Measurements from ENCODE around the gene RILPL2.
"Not testable (repeated sequence)": the region's sequence is repeated elsewhere in the genome, so short reads cannot be mapped to it uniquely, and the experiment has no call there.

The RILPL2 gene

DNA sequence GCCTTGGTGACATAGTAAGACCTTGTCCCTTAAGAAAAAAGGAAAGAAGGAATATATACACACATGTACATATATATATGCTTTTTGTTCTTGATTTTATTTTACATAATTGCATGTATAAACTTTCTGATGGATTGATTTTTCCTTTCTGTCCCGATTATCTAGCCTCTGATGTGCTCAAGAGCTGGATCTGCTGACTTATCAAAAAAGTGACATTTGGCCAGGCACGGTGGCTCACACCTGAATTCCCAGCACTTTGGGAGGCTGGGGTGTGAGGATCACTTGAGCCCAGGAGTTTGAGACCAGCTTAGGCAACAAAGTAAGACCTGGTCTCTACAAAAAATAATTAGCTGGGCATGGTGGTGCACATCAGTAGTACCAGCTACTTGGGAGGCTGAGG is 33.5 kb upstream of the RILPL2 start:
- H3K4me3 ChIP-seq (ENCODE audit: low read depth, low read length): no peak overlapping the region
- TF ChIP-seq, protein P1, sequence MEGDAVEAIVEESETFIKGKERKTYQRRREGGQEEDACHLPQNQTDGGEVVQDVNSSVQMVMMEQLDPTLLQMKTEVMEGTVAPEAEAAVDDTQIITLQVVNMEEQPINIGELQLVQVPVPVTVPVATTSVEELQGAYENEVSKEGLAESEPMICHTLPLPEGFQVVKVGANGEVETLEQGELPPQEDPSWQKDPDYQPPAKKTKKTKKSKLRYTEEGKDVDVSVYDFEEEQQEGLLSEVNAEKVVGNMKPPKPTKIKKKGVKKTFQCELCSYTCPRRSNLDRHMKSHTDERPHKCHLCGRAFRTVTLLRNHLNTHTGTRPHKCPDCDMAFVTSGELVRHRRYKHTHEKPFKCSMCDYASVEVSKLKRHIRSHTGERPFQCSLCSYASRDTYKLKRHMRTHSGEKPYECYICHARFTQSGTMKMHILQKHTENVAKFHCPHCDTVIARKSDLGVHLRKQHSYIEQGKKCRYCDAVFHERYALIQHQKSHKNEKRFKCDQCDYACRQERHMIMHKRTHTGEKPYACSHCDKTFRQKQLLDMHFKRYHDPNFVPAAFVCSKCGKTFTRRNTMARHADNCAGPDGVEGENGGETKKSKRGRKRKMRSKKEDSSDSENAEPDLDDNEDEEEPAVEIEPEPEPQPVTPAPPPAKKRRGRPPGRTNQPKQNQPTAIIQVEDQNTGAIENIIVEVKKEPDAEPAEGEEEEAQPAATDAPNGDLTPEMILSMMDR (IDR thresholded peaks at IDR 0.05; ENCODE audit: low read depth, low read length): no peak
- TF ChIP-seq, protein P2, sequence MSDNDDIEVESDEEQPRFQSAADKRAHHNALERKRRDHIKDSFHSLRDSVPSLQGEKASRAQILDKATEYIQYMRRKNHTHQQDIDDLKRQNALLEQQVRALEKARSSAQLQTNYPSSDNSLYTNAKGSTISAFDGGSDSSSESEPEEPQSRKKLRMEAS (IDR thresholded peaks at IDR 0.05; ENCODE audit: low read depth, low read length): no peak
- no peak for TF ChIP-seq POLR2A (IDR thresholded peaks at IDR 0.05; ENCODE audit: extremely low read depth, insufficient read length)
- TF ChIP-seq MYC (IDR thresholded peaks at IDR 0.05; ENCODE audit: low read depth, low read length): no peak
- DNase-seq (ENCODE audit: low read depth): no peak

DNA sequence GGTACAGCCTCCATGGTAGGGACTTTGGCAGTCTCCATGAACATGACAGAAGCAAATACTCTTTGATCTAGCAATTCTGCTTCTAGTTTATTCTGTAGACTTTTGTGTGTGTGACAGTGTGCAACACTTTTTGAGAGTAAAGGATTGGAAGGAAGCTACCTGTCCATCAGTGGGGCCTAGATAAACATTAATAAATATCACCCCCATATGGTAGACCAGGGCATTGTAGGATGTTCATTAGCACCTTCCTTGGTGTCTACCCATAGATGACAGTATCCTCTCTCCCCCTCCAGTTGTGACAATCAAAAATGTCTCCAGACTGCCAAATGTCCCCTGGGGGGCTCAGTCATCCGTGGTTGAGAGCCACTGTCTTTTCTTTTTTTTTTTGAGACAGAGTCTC is 32.3 kb upstream of the RILPL2 start:
- DNase-seq (ENCODE audit: low read depth): peak; percentile 65
- H3K4me3 ChIP-seq (ENCODE audit: low read depth, low read length): no peak overlapping the region
- TF ChIP-seq POLR2A (IDR thresholded peaks at IDR 0.05; ENCODE audit: extremely low read depth, insufficient read length): no peak
- TF ChIP-seq, protein P1 (IDR thresholded peaks at IDR 0.05; ENCODE audit: low read depth, low read length): peak; percentile 46
- TF ChIP-seq, protein P2 (IDR thresholded peaks at IDR 0.05; ENCODE audit: low read depth, low read length): no peak
- no peak for TF ChIP-seq MYC (IDR thresholded peaks at IDR 0.05; ENCODE audit: low read depth, low read length)

DNA sequence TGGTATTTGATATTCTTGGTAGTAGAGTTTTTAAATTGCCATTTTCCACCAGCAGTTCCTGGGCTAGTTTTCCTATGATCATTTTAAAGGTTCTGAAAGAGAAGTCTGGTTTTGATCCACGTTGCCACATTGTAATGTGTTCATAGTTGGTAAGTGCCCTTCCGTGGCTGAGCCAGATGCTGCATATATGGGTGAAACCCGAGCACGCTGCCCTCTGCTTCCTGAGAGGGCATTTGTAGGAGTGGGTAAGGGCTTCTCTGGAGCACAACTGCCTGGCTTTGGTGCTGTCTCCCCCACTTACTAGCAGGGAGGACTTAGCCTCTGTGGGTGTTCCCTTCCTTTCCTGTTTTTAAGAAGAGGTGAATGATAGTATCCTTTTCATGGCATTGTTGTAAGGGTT is 28.6 kb upstream of the RILPL2 start:
- no peak for DNase-seq (ENCODE audit: low read depth)
- H3K4me3 ChIP-seq (ENCODE audit: low read depth, low read length): no peak overlapping the region
- TF ChIP-seq, protein P1 (IDR thresholded peaks at IDR 0.05; ENCODE audit: low read depth, low read length): no peak
- TF ChIP-seq, protein P2 (IDR thresholded peaks at IDR 0.05; ENCODE audit: low read depth, low read length): no peak
- TF ChIP-seq MYC (IDR thresholded peaks at IDR 0.05; ENCODE audit: low read depth, low read length) (no peak), POLR2A (IDR thresholded peaks at IDR 0.05; ENCODE audit: extremely low read depth, insufficient read length) (no peak)

- DNase-seq (ENCODE audit: low read depth); H3K4me3 ChIP-seq (ENCODE audit: low read depth, low read length): not testable (repeated sequence)
Measured at GRCh38 chr12:123463174-123463573, 26.7 kb upstream of the RILPL2 start.

DNA sequence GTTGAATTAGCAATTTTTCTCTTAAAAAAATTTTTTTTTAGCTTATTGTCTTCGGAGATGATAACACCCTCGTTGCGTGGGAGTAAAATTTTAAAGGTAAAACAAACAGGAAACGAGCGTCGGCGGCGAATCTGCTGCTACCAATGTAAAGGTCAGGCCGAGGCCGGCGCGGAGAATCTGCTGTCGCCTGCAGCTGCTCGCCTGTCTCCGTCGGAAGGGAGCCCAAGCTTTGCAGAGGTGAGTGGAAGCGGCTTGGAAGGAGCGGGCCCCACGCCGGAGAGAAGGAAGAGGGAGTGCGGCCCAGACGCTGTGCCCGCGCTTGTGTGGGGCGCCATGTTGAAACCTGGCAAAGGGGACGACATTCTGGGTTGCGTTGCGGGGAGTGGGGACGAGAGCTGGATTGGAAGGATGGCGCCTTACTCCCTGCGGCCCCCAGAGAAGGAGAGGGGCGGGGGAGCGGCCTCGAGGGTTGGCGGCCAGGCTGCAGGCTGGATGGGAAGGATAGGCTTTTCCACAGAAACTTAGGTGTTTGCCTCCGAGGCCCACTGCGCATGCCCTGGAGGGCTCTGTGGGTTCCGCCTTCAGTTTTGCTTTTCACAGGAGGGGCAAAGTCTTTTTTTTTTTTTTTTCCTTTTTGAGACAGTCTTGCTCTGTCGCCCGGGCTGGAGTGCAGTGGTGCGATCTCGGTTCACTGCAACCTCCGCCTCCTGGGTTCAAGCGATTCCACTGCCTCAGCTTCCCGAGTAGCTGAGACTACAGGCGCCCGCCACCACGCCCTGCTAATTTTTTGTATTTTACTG is 21.7 kb upstream of the RILPL2 start, which contains the start of gene SNRNP35:
SNRNP35 (plus strand) TSS at position 160 of the 800 bp plus-strand sequence. CDS start 7,402 bp downstream, outside the sequence.
- DNase-seq (ENCODE audit: low read depth): peak; percentile 99
- TF ChIP-seq MYC (IDR thresholded peaks at IDR 0.05; ENCODE audit: low read depth, low read length) (peak; percentile 75), POLR2A (IDR thresholded peaks at IDR 0.05; ENCODE audit: extremely low read depth, insufficient read length) (peak; percentile 59)
- TF ChIP-seq, protein P1 (IDR thresholded peaks at IDR 0.05; ENCODE audit: low read depth, low read length): no peak
- TF ChIP-seq, protein P2 (IDR thresholded peaks at IDR 0.05; ENCODE audit: low read depth, low read length): peak; percentile 79; the same call in 1 of the 2 replicates
- H3K4me3 ChIP-seq (ENCODE audit: low read depth, low read length): peak within 1 kb of the TSS; percentile 73

DNA sequence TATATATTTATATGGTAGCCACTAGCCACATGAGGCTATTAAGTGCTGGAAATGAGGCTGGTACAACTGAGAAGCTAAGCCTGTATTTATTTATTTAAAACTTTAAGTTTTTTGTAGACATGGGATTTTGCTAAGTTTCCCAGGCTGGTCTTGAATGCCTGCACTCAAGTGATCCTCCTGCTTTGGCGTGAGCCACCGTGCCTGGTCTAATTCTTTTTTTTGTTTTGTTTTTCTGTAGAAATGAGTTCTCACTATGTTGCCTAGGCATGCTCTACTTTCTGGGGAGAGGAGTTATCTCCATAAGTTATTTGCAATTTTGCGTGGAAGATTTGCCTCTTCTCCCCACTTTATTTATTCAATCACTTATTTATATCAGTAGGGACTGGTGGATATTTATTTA is 16.7 kb upstream of the RILPL2 start:
- TF ChIP-seq MYC (IDR thresholded peaks at IDR 0.05; ENCODE audit: low read depth, low read length): no peak
- TF ChIP-seq, protein P1 (IDR thresholded peaks at IDR 0.05; ENCODE audit: low read depth, low read length): no peak
- TF ChIP-seq, protein P2 (IDR thresholded peaks at IDR 0.05; ENCODE audit: low read depth, low read length): no peak
- no peak for TF ChIP-seq POLR2A (IDR thresholded peaks at IDR 0.05; ENCODE audit: extremely low read depth, insufficient read length)
- H3K4me3 ChIP-seq (ENCODE audit: low read depth, low read length): no peak overlapping the region

DNA sequence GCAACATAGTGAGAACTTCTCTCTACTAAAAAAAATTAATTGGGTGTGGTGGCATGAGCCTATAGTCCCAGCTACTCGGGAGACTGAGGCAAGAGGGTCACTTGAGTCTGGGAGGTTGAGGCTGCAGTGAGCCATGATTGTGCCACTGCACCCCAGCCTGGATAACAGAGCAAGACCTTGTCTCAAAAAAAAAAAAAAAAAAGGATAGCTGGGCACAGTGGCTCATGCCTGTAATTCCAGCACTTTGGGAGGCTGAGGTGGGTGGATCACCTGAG is 15.7 kb upstream of the RILPL2 start:
- DNase-seq (ENCODE audit: low read depth): not testable (repeated sequence)

More for the DNA sequence above, 16.7 kb upstream of the RILPL2 start:
- no peak for DNase-seq (ENCODE audit: low read depth)

More for the DNA sequence above, 15.7 kb upstream of the RILPL2 start:
- H3K4me3 ChIP-seq (ENCODE audit: low read depth, low read length): not testable (repeated sequence)

All from NB4 (cell line).